H1 (cell line): ENCODE measurements around the gene PRKCA. TPM values are rescaled to one million over a fixed set of nuclear protein-coding genes. Genes with fewer than 3 reads are reported as not detected.

Source experiments
- RBBP5 ChIP-seq: IDR thresholded peaks from 2 replicates; pipeline ENCODE4 v1.7.1; 2012; ENCODE audit warnings: low read depth, mild to moderate bottlenecking, inconsistent platforms, low read length, moderate library complexity, borderline replicate concordance
- RXRA ChIP-seq: IDR thresholded peaks from 2 replicates; pipeline ENCODE4 v1.6.1; 2011; ENCODE audit warnings: low read depth, mild to moderate bottlenecking, low read length, moderate library complexity; ENCODE audit not compliant: insufficient read depth
- ZNF274 ChIP-seq: IDR thresholded peaks from 2 replicates; pipeline ENCODE4 v1.7.0; 2012; ENCODE audit warnings: low read length, borderline replicate concordance; ENCODE audit errors: extremely low read depth
- polyA plus RNA-seq, 7 experiments: library from polyadenylated mRNA; depleted of rRNA in 3 of 7; stranded (reverse) in 5 of 7; unstranded in 2 of 7; fragments of >200 nt in 5 of 7; fragments of 200-250 nt in 2 of 7; gene quantifications; 1 replicate in 5 of 7; 2 replicates in 1 of 7; 4 replicates in 1 of 7; pipeline versions ENCODE4 v1.2.1 to v1.2.3, GENCODE V29; 2011 to 2013; ENCODE audit warnings: missing spikeins in 2 of 7, mixed read lengths in 2 of 7
- total RNA-seq: library from RNA; stranded (reverse); fragmentation: NEBNext Ultra II Directional; extraction: Animal tissue kit (Norgen Biotek cat#: 25700); gene quantifications from 2 replicates; pipeline ENCODE4 v1.2.1, GENCODE V29; 2021
- TF ChIP-seq, protein P1 (sequence below), 3 experiments: IDR thresholded peaks; 1 replicate in 2 of 3; 2 replicates in 1 of 3; pipeline versions ENCODE4 v1.5.1 to v1.6.1; 2011; ENCODE audit warnings: low read length in 3 of 3, mild to moderate bottlenecking in 3 of 3, inconsistent platforms in 2 of 3, low read depth in 1 of 3, moderate library complexity in 1 of 3; ENCODE audit not compliant: insufficient read depth in 1 of 3; ENCODE audit errors: control extremely low read depth in 1 of 3
- TF ChIP-seq, protein P2 (sequence below): IDR thresholded peaks from 2 replicates; pipeline ENCODE4 v1.6.1; 2012; ENCODE audit warnings: inconsistent platforms

The PRKCA gene
- total and polyA plus RNA-seq, 2 of the 8 experiments (the other 6 are each of a cell fraction or from before 2014, with no cell fraction given) = 5.8 to 17.8 TPM

DNA sequence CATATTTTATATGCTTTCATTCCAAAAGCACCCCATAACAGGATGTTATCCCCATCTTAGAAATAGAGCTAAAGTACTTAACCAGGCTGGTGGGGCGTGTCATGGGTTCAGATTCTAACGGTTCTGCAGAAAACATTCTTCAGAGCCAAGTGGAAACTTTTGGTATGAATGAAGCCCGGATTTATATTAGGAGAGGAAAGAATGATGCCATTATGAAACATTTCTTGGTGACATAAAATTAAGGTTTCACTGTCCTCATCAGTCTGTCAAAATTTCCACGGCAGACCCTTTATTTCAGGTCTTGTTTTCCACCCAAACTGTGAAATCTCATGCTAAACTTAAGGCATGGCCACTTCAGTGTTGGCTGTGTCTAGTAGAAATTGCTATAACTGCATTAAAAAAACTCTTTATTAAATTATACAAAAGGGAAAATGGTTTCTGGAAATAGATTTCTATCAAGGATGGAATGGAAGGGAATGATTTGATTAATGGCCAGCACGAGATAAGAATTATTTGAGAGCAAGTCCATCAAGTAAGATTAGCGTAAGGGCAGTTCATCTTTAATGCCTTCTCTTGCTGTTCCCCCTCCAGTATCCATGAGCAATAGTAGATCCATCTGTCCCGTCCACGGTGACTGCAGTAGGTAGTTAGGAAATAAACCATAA is 11.7 kb downstream of the PRKCA start (continued):
- TF ChIP-seq, protein P1, sequence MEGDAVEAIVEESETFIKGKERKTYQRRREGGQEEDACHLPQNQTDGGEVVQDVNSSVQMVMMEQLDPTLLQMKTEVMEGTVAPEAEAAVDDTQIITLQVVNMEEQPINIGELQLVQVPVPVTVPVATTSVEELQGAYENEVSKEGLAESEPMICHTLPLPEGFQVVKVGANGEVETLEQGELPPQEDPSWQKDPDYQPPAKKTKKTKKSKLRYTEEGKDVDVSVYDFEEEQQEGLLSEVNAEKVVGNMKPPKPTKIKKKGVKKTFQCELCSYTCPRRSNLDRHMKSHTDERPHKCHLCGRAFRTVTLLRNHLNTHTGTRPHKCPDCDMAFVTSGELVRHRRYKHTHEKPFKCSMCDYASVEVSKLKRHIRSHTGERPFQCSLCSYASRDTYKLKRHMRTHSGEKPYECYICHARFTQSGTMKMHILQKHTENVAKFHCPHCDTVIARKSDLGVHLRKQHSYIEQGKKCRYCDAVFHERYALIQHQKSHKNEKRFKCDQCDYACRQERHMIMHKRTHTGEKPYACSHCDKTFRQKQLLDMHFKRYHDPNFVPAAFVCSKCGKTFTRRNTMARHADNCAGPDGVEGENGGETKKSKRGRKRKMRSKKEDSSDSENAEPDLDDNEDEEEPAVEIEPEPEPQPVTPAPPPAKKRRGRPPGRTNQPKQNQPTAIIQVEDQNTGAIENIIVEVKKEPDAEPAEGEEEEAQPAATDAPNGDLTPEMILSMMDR (IDR thresholded peaks at IDR 0.05; ENCODE audit: control extremely low read depth in 1 of 3, insufficient read depth in 1 of 3, low read depth in 1 of 3, low read length in 3 of 3) = no peak
- TF ChIP-seq RXRA (no peak), ZNF274 (no peak), RBBP5 (no peak)
- TF ChIP-seq, protein P2, sequence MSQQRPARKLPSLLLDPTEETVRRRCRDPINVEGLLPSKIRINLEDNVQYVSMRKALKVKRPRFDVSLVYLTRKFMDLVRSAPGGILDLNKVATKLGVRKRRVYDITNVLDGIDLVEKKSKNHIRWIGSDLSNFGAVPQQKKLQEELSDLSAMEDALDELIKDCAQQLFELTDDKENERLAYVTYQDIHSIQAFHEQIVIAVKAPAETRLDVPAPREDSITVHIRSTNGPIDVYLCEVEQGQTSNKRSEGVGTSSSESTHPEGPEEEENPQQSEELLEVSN = no peak
